HEK293 (cell line): ENCODE measurements around the gene HSPG2.

Source experiments
- CTCF ChIA-PET: fragments of 350-600 bp; formaldehyde crosslinking; extraction: SDS; loops from one replicate; lab custom pipeline; 2021; ENCODE audit warnings: antibody characterized with exemption; lab: Yijun Ruan, JAX
- POLR2A ChIA-PET: fragments of 300-600 bp; formaldehyde crosslinking; extraction: SDS; loops from one replicate; lab custom pipeline; 2020; ENCODE audit warnings: antibody characterized with exemption, inconsistent platforms; lab: Yijun Ruan, JAX
- H3K27ac ChIP-seq: fragments of 200-500 bp; sonication (Bioruptor generic); 2 replicates; pipeline ENCODE4 v1.5.1; 2014; ENCODE audit warnings: low read depth, low read length, control low read depth, inconsistent platforms; ENCODE audit errors: extremely low read depth
- H3K36me3 ChIP-seq, 2 experiments: fragments of 200-500 bp in 1 of 2; sonication (Bioruptor generic) in 1 of 2; 1 replicate in 1 of 2; 2 replicates in 1 of 2; pipeline ENCODE4 v1.5.1; 2014 to 2017; ENCODE audit warnings: inconsistent platforms in 2 of 2, low read length in 2 of 2; ENCODE audit not compliant: control insufficient read depth in 2 of 2, insufficient read depth in 1 of 2
- H3K4me1 ChIP-seq: fragments of 200-500 bp; sonication (Bioruptor generic); 2 replicates; pipeline ENCODE4 v1.5.1; 2014; ENCODE audit warnings: mild to moderate bottlenecking, low read length, inconsistent platforms; ENCODE audit not compliant: control insufficient read depth, insufficient read depth
- H3K4me3 ChIP-seq: 2 replicates; pipeline ENCODE4 v1.5.1; 2011; ENCODE audit warnings: low read depth, mild to moderate bottlenecking, control low read depth, low read length, moderate library complexity
- H3K9me3 ChIP-seq: fragments of 200-500 bp; sonication (Bioruptor generic); 2 replicates; pipeline ENCODE4 v1.5.1; 2014; ENCODE audit warnings: low read depth, low read length, inconsistent platforms; ENCODE audit not compliant: control insufficient read depth, insufficient read depth
- BCL11B ChIP-seq: fragments of 450-650 bp; formaldehyde crosslinking; IDR thresholded peaks from 2 replicates; pipeline ENCODE4 v1.5.1; 2016; ENCODE audit warnings: low read depth, missing biosample characterization, missing genetic modification characterization
- ELK4 ChIP-seq: IDR thresholded peaks from 2 replicates; pipeline ENCODE4 v1.6.1; 2011; ENCODE audit warnings: mild to moderate bottlenecking, low read depth, low read length, borderline replicate concordance
- GLIS1 ChIP-seq: fragments of 450-650 bp; formaldehyde crosslinking; IDR thresholded peaks from 2 replicates; pipeline ENCODE4 v1.5.1; 2016; ENCODE audit warnings: missing biosample characterization, missing genetic modification characterization
- INSM2 ChIP-seq: fragments of 450-650 bp; formaldehyde crosslinking; IDR thresholded peaks from 2 replicates; pipeline ENCODE4 v1.5.1; 2016; ENCODE audit warnings: missing biosample characterization, missing genetic modification characterization
- OSR2 ChIP-seq: fragments of 450-650 bp; formaldehyde crosslinking; IDR thresholded peaks from 2 replicates; pipeline ENCODE4 v1.5.1; 2016; ENCODE audit warnings: missing biosample characterization, missing genetic modification characterization
- PRDM10 ChIP-seq: fragments of 450-650 bp; formaldehyde crosslinking; IDR thresholded peaks from 2 replicates; pipeline ENCODE4 v1.5.1; 2016; ENCODE audit warnings: missing biosample characterization, missing genetic modification characterization
- ZBTB21 ChIP-seq: fragments of 450-650 bp; formaldehyde crosslinking; IDR thresholded peaks from 2 replicates; pipeline ENCODE4 v1.5.1; 2017; ENCODE audit warnings: missing biosample characterization, missing genetic modification characterization
- ZBTB48 ChIP-seq: fragments of 450-650 bp; formaldehyde crosslinking; IDR thresholded peaks from 2 replicates; pipeline ENCODE4 v1.5.1; 2016; ENCODE audit warnings: missing biosample characterization, missing genetic modification characterization
- ZNF174 ChIP-seq: fragments of 450-650 bp; formaldehyde crosslinking; IDR thresholded peaks from 2 replicates; pipeline ENCODE4 v1.5.0; 2017; ENCODE audit warnings: missing biosample characterization, mild to moderate bottlenecking, missing genetic modification characterization
- ZNF274 ChIP-seq, 2 experiments: fragments of 200-500 bp in 1 of 2; fragments of 450-650 bp in 1 of 2; sonication (Bioruptor generic) in 1 of 2; formaldehyde crosslinking in 1 of 2; IDR thresholded peaks; 2 replicates each; pipeline versions ENCODE4 v1.5.1 to v1.6.1; 2014 to 2016; ENCODE audit warnings: borderline replicate concordance in 1 of 2, inconsistent platforms in 1 of 2, low read length in 1 of 2, missing biosample characterization in 1 of 2, missing genetic modification characterization in 1 of 2
- ZNF280C ChIP-seq: fragments of 450-650 bp; formaldehyde crosslinking; IDR thresholded peaks from 2 replicates; pipeline ENCODE4 v1.5.1; 2016; ENCODE audit warnings: missing biosample characterization, missing genetic modification characterization
- ZNF324 ChIP-seq: fragments of 450-650 bp; formaldehyde crosslinking; IDR thresholded peaks from 2 replicates; pipeline ENCODE4 v1.5.1; 2016; ENCODE audit warnings: missing biosample characterization, missing genetic modification characterization
- ZNF398 ChIP-seq: fragments of 450-650 bp; formaldehyde crosslinking; IDR thresholded peaks from 2 replicates; pipeline ENCODE4 v1.5.1; 2017; ENCODE audit warnings: missing biosample characterization, missing genetic modification characterization
- ZNF404 ChIP-seq: fragments of 450-650 bp; formaldehyde crosslinking; IDR thresholded peaks from 2 replicates; pipeline ENCODE4 v1.5.1; 2017; ENCODE audit warnings: missing biosample characterization, missing genetic modification characterization
- ZNF513 ChIP-seq: fragments of 450-650 bp; IDR thresholded peaks from 2 replicates; pipeline ENCODE4 v1.5.1; 2018; ENCODE audit warnings: missing biosample characterization, missing genetic modification characterization
- ZNF529 ChIP-seq: fragments of 450-650 bp; formaldehyde crosslinking; IDR thresholded peaks from 2 replicates; pipeline ENCODE4 v1.5.1; 2017; ENCODE audit warnings: missing genetic modification characterization, missing biosample characterization; ENCODE audit not compliant: insufficient replicate concordance
- ZNF623 ChIP-seq: fragments of 450-650 bp; formaldehyde crosslinking; IDR thresholded peaks from 2 replicates; pipeline ENCODE4 v1.5.1; 2016; ENCODE audit warnings: missing biosample characterization, missing genetic modification characterization
- ZNF660 ChIP-seq: fragments of 450-650 bp; IDR thresholded peaks from 2 replicates; pipeline ENCODE4 v1.5.1; 2018; ENCODE audit warnings: missing biosample characterization, mild to moderate bottlenecking, missing genetic modification characterization
- ZNF677 ChIP-seq: fragments of 450-650 bp; IDR thresholded peaks from 2 replicates; pipeline ENCODE4 v1.5.0; 2018; ENCODE audit warnings: missing biosample characterization, mild to moderate bottlenecking, missing genetic modification characterization, moderate library complexity
- ZNF692 ChIP-seq: fragments of 450-650 bp; formaldehyde crosslinking; IDR thresholded peaks from 2 replicates; pipeline ENCODE4 v1.5.1; 2016; ENCODE audit warnings: missing biosample characterization, missing genetic modification characterization
- ZNF837 ChIP-seq: fragments of 450-650 bp; formaldehyde crosslinking; IDR thresholded peaks from 2 replicates; pipeline ENCODE4 v1.5.1; 2016; ENCODE audit warnings: missing biosample characterization, missing genetic modification characterization

The HSPG2 gene

GRCh38 chr1:21956720-21957552 lies 19.8 kb upstream of the HSPG2 start:
- no peaks in the 10 kb centered on the region for H3K9me3 ChIP-seq
- CTCF ChIA-PET = interaction anchor here (0.6 to 0.7 kb wide), 3 partner anchors 292 to 1480 kb away, joined by 3 to 4 read pairs (median 3); no protein-coding TSS in a partner anchor
- POLR2A ChIA-PET = interaction anchor here (1.3 kb wide), 1 partner anchor 18 kb away, joined by 3 read pairs; no protein-coding TSS in a partner anchor
- H3K36me3 ChIP-seq = no peaks in the 10 kb centered on the region
- no peak overlapping the region; the same call in 1 of the 2 replicates for H3K27ac ChIP-seq
- peaks cover 6% of the 10 kb centered on the region; the same call in 1 of the 2 replicates for H3K4me1 ChIP-seq
- no peak overlapping the region for H3K4me3 ChIP-seq
- TF ChIP-seq GLIS1 (peak; percentile 55), OSR2 (tag by site-specific recombination) (no peak), INSM2 (tag by site-specific recombination) (no peak), ZNF324 (tag by site-specific recombination) (no peak), ZNF660 (tag by site-specific recombination) (no peak), PRDM10 (tag by site-specific recombination) (0 out of 2 replicates have a peak, but pooled peaks have one; percentile 27), ZNF529 (tag by site-specific recombination) (no peak), ELK4 (no peak), ZNF274 (IDR thresholded peaks at IDR 0.05; ENCODE audit: low read length) (no peak), ZNF274 (tag by site-specific recombination; IDR thresholded peaks at IDR 0.05; ENCODE audit: borderline replicate concordance) (no peak), ZBTB48 (tag by site-specific recombination) (no peak; the same call in 1 of the 2 replicates), ZNF174 (tag by site-specific recombination) (no peak), ZNF398 (tag by site-specific recombination) (0 out of 2 replicates have a peak, but pooled peaks have one; percentile 59), ZNF837 (tag by site-specific recombination) (no peak), ZNF623 (no peak), ZNF404 (no peak), BCL11B (tag by site-specific recombination) (no peak), ZNF280C (tag by site-specific recombination) (no peak), ZNF513 (tag by site-specific recombination) (no peak), ZBTB21 (tag by site-specific recombination) (no peak), ZNF677 (tag by site-specific recombination) (no peak), ZNF692 (peak; percentile 64)
